Upper lobe of left lung (tissue), 4 donors: Measurements from ENCODE around the gene TXNL4B.

Experiments
- EP300 ChIP-seq, 4 donors: sonication (generic); formaldehyde crosslinking; IDR thresholded peaks; one replicate each; pipeline ENCODE4 v1.5.1; 2017; ENCODE audit warnings: antibody characterized with exemption in 4 of 4, control low read depth in 2 of 4
- POLR2A ChIP-seq, 4 donors: fragments of 450-650 bp; IDR thresholded peaks; one replicate each; pipeline ENCODE4 v1.5.1; 2016 to 2017; ENCODE audit warnings: antibody characterized with exemption in 4 of 4, mild to moderate bottlenecking in 2 of 4
- POLR2AphosphoS5 ChIP-seq, 2 donors: sonication (generic); formaldehyde crosslinking; IDR thresholded peaks; one replicate each; pipeline ENCODE4 v1.5.1; 2017; ENCODE audit warnings: antibody characterized with exemption in 2 of 2
- TF ChIP-seq, protein P1 (sequence below), 6 experiments: fragments of 450-650 bp in 4 of 6; fragments of 200-600 bp in 2 of 6; sonication (generic) in 2 of 6; IDR thresholded peaks; one replicate each; pipeline ENCODE4 v1.5.1; 2016 to 2019; ENCODE audit warnings: antibody characterized with exemption in 6 of 6

DNA sequence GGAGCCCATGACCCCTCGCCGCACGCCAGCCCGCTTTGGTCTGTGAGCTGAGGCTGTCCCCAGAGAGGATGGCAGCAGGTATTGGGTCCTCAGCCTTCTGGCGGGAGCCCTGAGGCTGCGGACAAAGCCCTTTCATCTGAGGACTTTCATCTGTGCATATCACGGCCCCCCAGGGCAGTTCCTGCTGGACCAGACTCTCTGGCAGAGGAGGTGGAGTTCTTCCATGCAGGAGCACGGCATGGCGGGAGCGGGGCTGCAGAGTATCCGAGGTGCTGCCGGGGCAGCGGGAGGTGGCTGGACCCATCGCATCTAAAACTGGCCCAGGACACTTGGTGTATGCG lies 19.0 kb upstream of the TXNL4B start:
- TF ChIP-seq, protein P1, sequence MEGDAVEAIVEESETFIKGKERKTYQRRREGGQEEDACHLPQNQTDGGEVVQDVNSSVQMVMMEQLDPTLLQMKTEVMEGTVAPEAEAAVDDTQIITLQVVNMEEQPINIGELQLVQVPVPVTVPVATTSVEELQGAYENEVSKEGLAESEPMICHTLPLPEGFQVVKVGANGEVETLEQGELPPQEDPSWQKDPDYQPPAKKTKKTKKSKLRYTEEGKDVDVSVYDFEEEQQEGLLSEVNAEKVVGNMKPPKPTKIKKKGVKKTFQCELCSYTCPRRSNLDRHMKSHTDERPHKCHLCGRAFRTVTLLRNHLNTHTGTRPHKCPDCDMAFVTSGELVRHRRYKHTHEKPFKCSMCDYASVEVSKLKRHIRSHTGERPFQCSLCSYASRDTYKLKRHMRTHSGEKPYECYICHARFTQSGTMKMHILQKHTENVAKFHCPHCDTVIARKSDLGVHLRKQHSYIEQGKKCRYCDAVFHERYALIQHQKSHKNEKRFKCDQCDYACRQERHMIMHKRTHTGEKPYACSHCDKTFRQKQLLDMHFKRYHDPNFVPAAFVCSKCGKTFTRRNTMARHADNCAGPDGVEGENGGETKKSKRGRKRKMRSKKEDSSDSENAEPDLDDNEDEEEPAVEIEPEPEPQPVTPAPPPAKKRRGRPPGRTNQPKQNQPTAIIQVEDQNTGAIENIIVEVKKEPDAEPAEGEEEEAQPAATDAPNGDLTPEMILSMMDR (IDR thresholded peaks at IDR 0.05): no peak
- TF ChIP-seq POLR2A (IDR thresholded peaks at IDR 0.05) (no peak), EP300 (IDR thresholded peaks at IDR 0.05) (no peak), POLR2AphosphoS5 (IDR thresholded peaks at IDR 0.05) (no peak)
